MM.1S (cell line): ENCODE measurements around the gene SCUBE2.

Experiments used
- CTCF ChIP-seq: fragments of 300-600 bp; sonication (generic); IDR thresholded peaks from 2 replicates; pipeline ENCODE4 v1.5.1; 2016; ENCODE audit warnings: antibody characterized with exemption, low read length, mixed read lengths
- EZH2phosphoT487 ChIP-seq: fragments of 300-600 bp; sonication (generic); IDR thresholded peaks from 2 replicates; pipeline ENCODE4 v1.6.1; 2018; ENCODE audit warnings: antibody characterized with exemption, low read length

DNA sequence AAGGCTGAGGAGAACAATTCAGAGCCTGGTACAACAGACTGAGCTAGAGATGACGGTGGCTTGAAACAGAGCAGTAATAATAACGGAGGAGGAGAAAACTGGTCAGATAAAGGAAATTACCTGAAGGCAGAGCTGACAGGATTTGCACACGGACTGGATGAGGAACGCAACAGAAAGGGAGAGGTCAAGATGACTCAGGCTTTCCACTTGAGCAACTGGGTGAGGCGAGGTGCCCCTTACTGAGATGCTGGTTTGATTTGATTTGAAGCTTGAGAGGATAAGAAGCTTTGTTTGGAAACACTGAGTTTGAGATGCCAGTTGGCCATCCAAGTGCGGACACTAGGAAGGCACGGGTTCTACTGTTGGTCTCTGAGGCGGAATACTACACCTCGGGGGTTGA is 52.2 kb downstream of the SCUBE2 start:
- TF ChIP-seq CTCF: no peak
- no peak for TF ChIP-seq EZH2phosphoT487
